Stomach smooth muscle (tissue), 2 donors: ENCODE measurements around the gene AKAP9.

ENCODE experiments used
- H3K27ac ChIP-seq: one replicate; pipeline ENCODE4 v1.7.0; 2013; ENCODE audit warnings: mild to moderate bottlenecking, low read length, inconsistent platforms
- H3K27me3 ChIP-seq, 2 donors: one replicate each; pipeline ENCODE4 v1.7.0; 2013; ENCODE audit warnings: low read length in 2 of 2; ENCODE audit not compliant: insufficient read depth in 2 of 2, control insufficient read depth in 1 of 2
- H3K36me3 ChIP-seq, 2 donors: one replicate each; pipeline ENCODE4 v1.7.0; 2013; ENCODE audit warnings: low read length in 2 of 2; ENCODE audit not compliant: control insufficient read depth in 2 of 2, insufficient read depth in 2 of 2
- H3K4me1 ChIP-seq: one replicate; pipeline ENCODE4 v1.7.0; 2013; ENCODE audit warnings: low read length; ENCODE audit not compliant: control insufficient read depth, insufficient read depth
- H3K4me3 ChIP-seq, 2 donors: one replicate each; pipeline ENCODE4 v1.7.0; 2013; ENCODE audit warnings: low read length in 2 of 2
- H3K9ac ChIP-seq, 2 donors: one replicate each; pipeline ENCODE4 v1.7.0; 2013; ENCODE audit warnings: low read length in 2 of 2, mild to moderate bottlenecking in 1 of 2
- H3K9me3 ChIP-seq, 2 donors: one replicate each; pipeline ENCODE4 v1.7.0; 2013; ENCODE audit warnings: low read length in 2 of 2; ENCODE audit not compliant: control insufficient read depth in 2 of 2
- donor health status: healthy.
- donor health status: Pancreatic carcinoma.

AKAP9 gene

GRCh38 chr7:92035576-92035975 is 94.9 kb downstream of the AKAP9 start:
- no peaks in the 10 kb centered on the region for H3K27me3 ChIP-seq
- H3K27ac ChIP-seq = no peak overlapping the region
- peaks cover 0 to 4% of the 10 kb centered on the region in 2 donors for H3K36me3 ChIP-seq

GRCh38 chr7:92039900-92040299 is 99.2 kb downstream of the AKAP9 start:
- Histone ChIP-seq H3K36me3 (peaks cover 4 to 20% of the 10 kb centered on the region in 2 donors), H3K27me3 (no peaks in the 10 kb centered on the region), H3K9me3 (no peaks in the 10 kb centered on the region), H3K9ac (no peak overlapping the region), H3K27ac (no peak overlapping the region), H3K4me1 (no peaks in the 10 kb centered on the region), H3K4me3 (no peak overlapping the region)

More at GRCh38 chr7:92035576-92035975, 94.9 kb downstream of the AKAP9 start:
- H3K4me1 ChIP-seq = no peaks in the 10 kb centered on the region
- H3K9me3 ChIP-seq = no peaks in the 10 kb centered on the region
- H3K9ac ChIP-seq = no peak overlapping the region
- H3K4me3 ChIP-seq = no peak overlapping the region

GRCh38 chr7:92042056-92042737 is 101.5 kb downstream of the AKAP9 start:
- Histone ChIP-seq H3K9me3 (no peaks in the 10 kb centered on the region), H3K4me3 (no peak overlapping the region), H3K27ac (no peak overlapping the region), H3K36me3 (peaks cover 10 to 34% of the 10 kb centered on the region in 2 donors), H3K4me1 (no peaks in the 10 kb centered on the region), H3K9ac (no peak overlapping the region), H3K27me3 (no peaks in the 10 kb centered on the region)

- H3K27me3 ChIP-seq = no peaks in the 10 kb centered on the region
- no peak overlapping the region for H3K9ac ChIP-seq
- no peaks in the 10 kb centered on the region for H3K4me1 ChIP-seq
- no peaks in the 10 kb centered on the region for H3K9me3 ChIP-seq
- no peak overlapping the region for H3K27ac ChIP-seq
- peaks cover 10 to 34% of the 10 kb centered on the region in 2 donors for H3K36me3 ChIP-seq
- H3K4me3 ChIP-seq = no peak overlapping the region
These were observed 102.4 kb downstream of the AKAP9 start for GRCh38 chr7:92043098-92043497.

- Histone ChIP-seq H3K4me3 (peak overlapping the region in 1 of 2 donors; percentile 33), H3K27ac (no peak overlapping the region), H3K9me3 (no peaks in the 10 kb centered on the region), H3K36me3 (peaks cover 10 to 31% of the 10 kb centered on the region in 2 donors), H3K9ac (no peak overlapping the region), H3K27me3 (no peaks in the 10 kb centered on the region), H3K4me1 (no peaks in the 10 kb centered on the region)
These were observed 103.0 kb downstream of the AKAP9 start for GRCh38 chr7:92043637-92044036.

GRCh38 chr7:92044148-92044547 is 103.5 kb downstream of the AKAP9 start:
- H3K4me3 ChIP-seq = no peak overlapping the region
- H3K27ac ChIP-seq = no peak overlapping the region

GRCh38 chr7:92044940-92045339 is 104.3 kb downstream of the AKAP9 start:
- Histone ChIP-seq H3K9me3 (no peaks in the 10 kb centered on the region), H3K4me3 (no peak overlapping the region), H3K27me3 (no peaks in the 10 kb centered on the region), H3K27ac (no peak overlapping the region), H3K9ac (no peak overlapping the region), H3K36me3 (peaks cover 12 to 31% of the 10 kb centered on the region in 2 donors), H3K4me1 (no peaks in the 10 kb centered on the region)

More at GRCh38 chr7:92044148-92044547, 103.5 kb downstream of the AKAP9 start:
- Histone ChIP-seq H3K9ac (no peak overlapping the region), H3K27me3 (no peaks in the 10 kb centered on the region), H3K9me3 (no peaks in the 10 kb centered on the region), H3K36me3 (peaks cover 12 to 31% of the 10 kb centered on the region in 2 donors), H3K4me1 (no peaks in the 10 kb centered on the region)

- Histone ChIP-seq H3K27ac (no peak overlapping the region), H3K36me3 (peaks cover 4 to 13% of the 10 kb centered on the region in 2 donors), H3K4me1 (no peaks in the 10 kb centered on the region), H3K4me3 (no peak overlapping the region), H3K9me3 (no peaks in the 10 kb centered on the region), H3K9ac (no peak overlapping the region), H3K27me3 (no peaks in the 10 kb centered on the region)
These were observed 111.0 kb downstream of the AKAP9 start for GRCh38 chr7:92051655-92052054.

GRCh38 chr7:92052159-92052558 is 111.5 kb downstream of the AKAP9 start:
- no peaks in the 10 kb centered on the region for H3K4me1 ChIP-seq
- peaks cover 4 to 9% of the 10 kb centered on the region in 2 donors for H3K36me3 ChIP-seq
- no peak overlapping the region for H3K9ac ChIP-seq
- no peaks in the 10 kb centered on the region for H3K27me3 ChIP-seq
- no peak overlapping the region for H3K27ac ChIP-seq
- no peaks in the 10 kb centered on the region for H3K9me3 ChIP-seq
- no peak overlapping the region for H3K4me3 ChIP-seq

GRCh38 chr7:92052684-92053083 is 112.0 kb downstream of the AKAP9 start:
- Histone ChIP-seq H3K27ac (no peak overlapping the region), H3K36me3 (peaks cover 4 to 9% of the 10 kb centered on the region in 2 donors), H3K9ac (no peak overlapping the region), H3K4me3 (no peak overlapping the region), H3K27me3 (no peaks in the 10 kb centered on the region), H3K9me3 (no peaks in the 10 kb centered on the region), H3K4me1 (no peaks in the 10 kb centered on the region)

GRCh38 chr7:92053312-92053711 is 112.7 kb downstream of the AKAP9 start:
- no peaks in the 10 kb centered on the region for H3K4me1 ChIP-seq
- H3K27ac ChIP-seq = no peak overlapping the region
- H3K9ac ChIP-seq = no peak overlapping the region
- H3K27me3 ChIP-seq = no peaks in the 10 kb centered on the region
- no peak overlapping the region for H3K4me3 ChIP-seq
- H3K36me3 ChIP-seq = peaks cover 4 to 9% of the 10 kb centered on the region in 2 donors
- H3K9me3 ChIP-seq = no peaks in the 10 kb centered on the region
